Heart right ventricle (tissue), 16 donors: ENCODE data around the gene ANAPC5. TPM values are rescaled to one million over a fixed set of nuclear protein-coding genes. Genes with fewer than 3 reads are reported as not detected.

ENCODE experiments used
- ATAC-seq, 8 donors: fragments of 200-7000 bp; cut with Tn5 transposase; one replicate each; pipeline ENCODE4 v1.9.1; 2020; ENCODE audit warnings: mild to moderate bottlenecking in 8 of 8, moderate library complexity in 8 of 8, moderate number of reproducible peaks in 1 of 8
- DNase-seq, 2 donors: peaks; one replicate each; pipeline ENCODE4 v3.0.0-alpha.2; 2020
- H3K27ac ChIP-seq, 10 donors: fragments of 200-600 bp; sonication (generic) in 2 of 10; one replicate each; pipeline versions ENCODE4 v1.5.0 to v1.8.0; 2020 to 2022; ENCODE audit warnings: mild to moderate bottlenecking in 3 of 10
- H3K27me3 ChIP-seq, 7 donors: fragments of 200-600 bp; one replicate each; pipeline ENCODE4 v1.8.0; 2021 to 2022; ENCODE audit warnings: mild to moderate bottlenecking in 2 of 7
- H3K36me3 ChIP-seq, 9 donors: fragments of 200-600 bp; sonication (generic) in 1 of 9; one replicate each; pipeline versions ENCODE4 v1.5.0 to v1.8.0; 2020 to 2022; ENCODE audit warnings: mild to moderate bottlenecking in 2 of 9
- H3K4me1 ChIP-seq, 9 donors: fragments of 200-600 bp; sonication (generic) in 1 of 9; one replicate each; pipeline versions ENCODE4 v1.5.0 to v1.8.0; 2020 to 2022; ENCODE audit warnings: mild to moderate bottlenecking in 4 of 9
- H3K4me3 ChIP-seq, 10 donors: fragments of 200-600 bp; sonication (generic) in 2 of 10; one replicate each; pipeline versions ENCODE4 v1.5.0 to v1.8.0; 2020 to 2022; ENCODE audit warnings: mild to moderate bottlenecking in 7 of 10, moderate library complexity in 2 of 10
- H3K9me3 ChIP-seq, 11 donors: fragments of 200-600 bp in 10 of 11; sonication (generic) in 2 of 11; one replicate each; pipeline versions ENCODE4 v1.5.0 to v1.8.0; 2013 to 2022; ENCODE audit warnings: mild to moderate bottlenecking in 2 of 11, control low read depth in 1 of 11, moderate library complexity in 1 of 11
- WGBS, 2 donors: extraction: QIAGEN DNeasy Blood & Tissue Kit; methylation state at CpG; one replicate each; pipeline ENCODE4 v1.1.7; 2013; ENCODE audit warnings: inconsistent platforms in 1 of 2; 5-methylcytosine and 5-hydroxymethylcytosine counted together
- intact Hi-C, 10 donors: fragments of 100-400 bp; cut with DNase I; formaldehyde crosslinking; loops; one replicate each; pipeline versions ENCODE4 v1.11.1 to v1.14.2; 2022
- long read RNA-seq, 3 donors: library from polyadenylated mRNA; unstranded; transcript quantifications; one replicate each; pipeline ENCODE4 v2.0.0, GENCODE V29; 2020 to 2021
- polyA plus RNA-seq, 2 donors: library from polyadenylated mRNA; stranded (reverse); fragments of 200-250 nt; gene quantifications; one replicate each; pipeline ENCODE4 v1.2.3, GENCODE V29; 2013
- total RNA-seq, 10 donors: library from RNA; stranded (reverse); fragmentation: NEBNext Ultra II Directional in 3 of 10; extraction: Animal tissue kit (Norgen Biotek cat#: 25700) in 3 of 10; gene quantifications; one replicate each; pipeline versions ENCODE4 v1.2.1 to v1.2.4, GENCODE V29; 2021 to 2023
- TF ChIP-seq, protein P1 (sequence below), 9 donors: fragments of 200-600 bp; sonication (generic) in 2 of 9; IDR thresholded peaks; one replicate each; pipeline versions ENCODE4 v1.5.0 to v1.8.0; 2021 to 2022; ENCODE audit warnings: antibody characterized with exemption in 9 of 9, mild to moderate bottlenecking in 5 of 9, moderate library complexity in 1 of 9
- donor health status: Arrhythmogenic right ventricular cardiomyopathy.
- donor health status: ischemic (EF 13 %, LVEDD 7.1; RV severe dilation, severe dysfunction).
- donor health status: healthy with polysubstance abuse.
- donor health status: DM: no; HTN: yes; CAD: no.
- donor health status: DM: no; HTN: no; CAD: no.
- donor health status: ischemic (EF 25% LVEDD 6.9; RV normal size, moderate dysfunction).
- donor health status: ischemic (EF 25% LVEDD 5.7; RV mildly dilated, moderate dysfunction).
- donor health status: healthy.
- donor health status: DM: yes; HTN: yes; CAD: no.
- donor health status: Ischemic cardiomyopathy.
- donor health status: ischemic (EF 35%, LVEDD 5.7; RV mildly dilated, moderate dysfunction).
- donor health status: nonischemic (EF 11% LVEDD 7.7; RV severe dilation, severe dysfunction).
- donor health status: DM: yes; HTN: yes; CAD: no.
- donor health status: PGD.
- donor health status: ischemic (EF 29% LVEDD 5.4; RV normal size, mild dysfunction).
- donor health status: nonischemic (EF 23%, LVEDD 6.1; RV moderate dilation, normal function).

Gene ANAPC5, protein sequence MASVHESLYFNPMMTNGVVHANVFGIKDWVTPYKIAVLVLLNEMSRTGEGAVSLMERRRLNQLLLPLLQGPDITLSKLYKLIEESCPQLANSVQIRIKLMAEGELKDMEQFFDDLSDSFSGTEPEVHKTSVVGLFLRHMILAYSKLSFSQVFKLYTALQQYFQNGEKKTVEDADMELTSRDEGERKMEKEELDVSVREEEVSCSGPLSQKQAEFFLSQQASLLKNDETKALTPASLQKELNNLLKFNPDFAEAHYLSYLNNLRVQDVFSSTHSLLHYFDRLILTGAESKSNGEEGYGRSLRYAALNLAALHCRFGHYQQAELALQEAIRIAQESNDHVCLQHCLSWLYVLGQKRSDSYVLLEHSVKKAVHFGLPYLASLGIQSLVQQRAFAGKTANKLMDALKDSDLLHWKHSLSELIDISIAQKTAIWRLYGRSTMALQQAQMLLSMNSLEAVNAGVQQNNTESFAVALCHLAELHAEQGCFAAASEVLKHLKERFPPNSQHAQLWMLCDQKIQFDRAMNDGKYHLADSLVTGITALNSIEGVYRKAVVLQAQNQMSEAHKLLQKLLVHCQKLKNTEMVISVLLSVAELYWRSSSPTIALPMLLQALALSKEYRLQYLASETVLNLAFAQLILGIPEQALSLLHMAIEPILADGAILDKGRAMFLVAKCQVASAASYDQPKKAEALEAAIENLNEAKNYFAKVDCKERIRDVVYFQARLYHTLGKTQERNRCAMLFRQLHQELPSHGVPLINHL
- 10 to 100 TPM; 50.2 to 68.8 (median 55.8) TPM for total RNA-seq
- polyA plus RNA-seq: 10 to 100 TPM; 78.7 to 82.4 TPM
- long read RNA-seq, donor 1, transcript ANAPC5-218 (17 exons, 2,400 nt): minor isoform, 21 of 133 reads
- long read RNA-seq, donor 1, transcript ANAPC5-201 (17 exons, 2,513 nt): major isoform, 80 of 133 reads
- long read RNA-seq, donor 1, partial matches to known transcripts: 23 of 133 reads
- long read RNA-seq, donor 1, other reads (novel, unspliced or antisense): 8 of 133 reads
- long read RNA-seq, donor 2, transcript ANAPC5-218 (17 exons, 2,400 nt): minor isoform, 21 of 133 reads
- long read RNA-seq, donor 2, transcript ANAPC5-201 (17 exons, 2,513 nt): major isoform, 84 of 133 reads
- long read RNA-seq, donor 2, partial matches to known transcripts: 13 of 133 reads
- long read RNA-seq, donor 2, other reads (novel, unspliced or antisense): 14 of 133 reads
- long read RNA-seq, donor 3, transcript ANAPC5-201 (17 exons, 2,513 nt): major isoform, 195 of 298 reads
- long read RNA-seq, donor 3, transcript ANAPC5-218 (17 exons, 2,400 nt): minor isoform, 49 of 298 reads
- long read RNA-seq, donor 3, partial matches to known transcripts: 40 of 298 reads
- long read RNA-seq, donor 3, other reads (novel, unspliced or antisense): 12 of 298 reads

DNA sequence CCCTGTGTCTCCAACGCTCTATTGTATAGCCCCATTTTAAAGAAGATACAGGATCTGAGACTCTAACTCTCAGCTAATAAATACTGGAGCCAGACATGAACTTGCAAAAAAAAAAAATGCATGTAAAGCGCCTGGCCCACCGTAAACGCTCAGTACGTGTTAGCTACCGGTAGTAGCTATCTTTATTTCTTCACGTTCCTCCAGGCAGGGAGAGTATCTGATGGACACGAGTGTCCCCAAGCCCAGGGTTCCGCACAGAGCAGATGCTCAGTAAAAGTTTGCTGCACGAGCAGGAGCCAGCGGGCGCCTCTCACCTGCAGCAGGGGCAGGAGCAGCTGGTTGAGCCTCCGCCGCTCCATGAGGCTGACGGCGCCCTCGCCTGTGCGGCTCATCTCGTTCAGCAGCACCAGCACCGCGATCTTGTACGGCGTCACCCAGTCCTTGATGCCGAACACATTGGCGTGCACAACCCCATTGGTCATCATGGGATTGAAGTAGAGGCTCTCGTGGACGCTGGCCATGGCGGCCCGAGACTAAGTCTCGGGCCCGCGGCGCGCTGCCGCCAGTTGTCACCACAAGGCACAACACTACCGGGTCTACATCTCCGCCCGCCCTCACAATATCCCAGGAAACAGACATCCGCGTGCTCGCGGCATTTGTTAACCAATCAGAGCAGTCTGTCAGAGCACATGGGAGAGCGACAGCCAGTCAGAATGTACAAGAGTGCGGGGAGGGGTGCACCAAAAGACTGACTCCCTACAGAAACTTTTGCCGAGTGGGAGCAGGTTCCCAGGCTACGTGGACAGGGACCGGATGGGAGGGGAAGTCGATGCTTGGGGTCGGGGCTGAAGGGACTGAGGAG lies at the start of gene ANAPC5:
Gene ANAPC5 (minus strand): TSS at position 592 of the 862 bp plus-strand sequence. CDS start 71 bp downstream, at position 521.
- ATAC-seq: peak; percentile 100
- peak within 1 kb of the TSS; percentile 72 to 99 (median 92) for H3K4me3 ChIP-seq
- TF ChIP-seq, protein P1, sequence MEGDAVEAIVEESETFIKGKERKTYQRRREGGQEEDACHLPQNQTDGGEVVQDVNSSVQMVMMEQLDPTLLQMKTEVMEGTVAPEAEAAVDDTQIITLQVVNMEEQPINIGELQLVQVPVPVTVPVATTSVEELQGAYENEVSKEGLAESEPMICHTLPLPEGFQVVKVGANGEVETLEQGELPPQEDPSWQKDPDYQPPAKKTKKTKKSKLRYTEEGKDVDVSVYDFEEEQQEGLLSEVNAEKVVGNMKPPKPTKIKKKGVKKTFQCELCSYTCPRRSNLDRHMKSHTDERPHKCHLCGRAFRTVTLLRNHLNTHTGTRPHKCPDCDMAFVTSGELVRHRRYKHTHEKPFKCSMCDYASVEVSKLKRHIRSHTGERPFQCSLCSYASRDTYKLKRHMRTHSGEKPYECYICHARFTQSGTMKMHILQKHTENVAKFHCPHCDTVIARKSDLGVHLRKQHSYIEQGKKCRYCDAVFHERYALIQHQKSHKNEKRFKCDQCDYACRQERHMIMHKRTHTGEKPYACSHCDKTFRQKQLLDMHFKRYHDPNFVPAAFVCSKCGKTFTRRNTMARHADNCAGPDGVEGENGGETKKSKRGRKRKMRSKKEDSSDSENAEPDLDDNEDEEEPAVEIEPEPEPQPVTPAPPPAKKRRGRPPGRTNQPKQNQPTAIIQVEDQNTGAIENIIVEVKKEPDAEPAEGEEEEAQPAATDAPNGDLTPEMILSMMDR (IDR thresholded peaks at IDR 0.05): peak in 3 of 9 donors; percentile 5 to 21 (median 13)
- 0 to 1% methylated on average over 49 of the region's 49 CpGs for WGBS, 2 donors
- intact Hi-C loops: loop anchor here in 6 of 10 donors (2.0 to 5.0 kb wide), 5 partner anchors 45 to 90 kb away; partner anchors contain the start of gene RNF34 (in 4 of the 6)
- H3K27me3 ChIP-seq: no peaks in the 10 kb centered on the region
- H3K9me3 ChIP-seq: no peaks in the 10 kb centered on the region
- H3K36me3 ChIP-seq: peaks cover 0 to 17% (median 5%) of the 10 kb centered on the region in 9 donors
- peaks cover 0 to 34% (median 23%) of the 10 kb centered on the region in 9 donors for H3K4me1 ChIP-seq
- H3K27ac ChIP-seq: peak within 1 kb of the TSS in 9 of 10 donors; percentile 65 to 89 (median 86)
- DNase-seq: peak; percentile 87 to 96

DNA sequence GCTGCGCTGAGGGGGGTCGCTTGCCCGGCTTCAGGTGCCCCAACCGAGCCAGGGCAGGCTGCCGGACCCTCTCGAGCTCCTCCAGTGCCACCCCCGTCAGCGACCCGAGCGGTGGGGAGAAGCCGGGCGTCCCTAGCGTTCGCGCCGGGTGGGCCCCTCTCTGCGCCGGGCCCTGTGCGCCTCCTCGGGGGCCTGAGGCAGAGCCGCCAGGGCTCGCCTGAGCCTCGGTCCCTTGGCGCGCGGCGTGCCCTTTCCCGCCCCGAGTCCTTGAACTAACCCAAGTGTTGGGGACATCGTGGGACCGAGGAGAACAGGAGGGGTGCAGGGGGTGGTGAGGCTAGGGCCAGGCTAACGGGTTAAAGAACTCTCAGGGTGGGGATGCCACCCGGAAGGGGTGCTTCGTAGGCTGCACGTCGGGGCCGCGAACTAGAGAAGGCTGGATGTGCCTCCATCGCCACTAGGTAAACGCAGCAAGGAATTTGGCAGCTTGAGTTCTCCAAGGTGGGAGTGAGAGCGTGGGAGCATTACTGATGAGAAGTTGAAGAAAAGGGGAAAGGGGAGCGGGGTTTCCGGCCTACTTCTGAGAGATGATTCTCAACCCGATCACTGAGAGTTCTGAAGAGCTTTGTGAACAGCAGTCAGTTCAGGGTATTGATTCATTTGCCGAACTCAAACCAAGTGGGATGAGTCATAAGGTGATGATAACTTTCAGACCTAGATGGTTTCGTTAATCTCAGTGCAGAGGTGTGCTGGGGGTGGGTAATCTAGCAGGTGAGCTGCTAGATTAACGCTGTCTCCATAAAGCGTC lies 48.3 kb upstream of the ANAPC5 start:
- H3K36me3 ChIP-seq: peaks cover 0 to 23% (median 0%) of the 10 kb centered on the region in 9 donors
- H3K27me3 ChIP-seq: no peaks in the 10 kb centered on the region
- TF ChIP-seq, protein P1 (IDR thresholded peaks at IDR 0.05): peak in 2 of 9 donors; percentile 8 to 9
- WGBS, 2 donors: 1 to 2% methylated on average over 48 of the region's 48 CpGs
- DNase-seq (peak; percentile 12 to 44), ATAC-seq (peak; percentile 50 to 86 (median 60))
- intact Hi-C loops: loop anchor here in 4 of 10 donors (2.0 to 5.0 kb wide), 2 partner anchors 48 kb away; partner anchors contain the start of gene ANAPC5 (in 4 of the 4)
- H3K9me3 ChIP-seq: no peaks in the 10 kb centered on the region
- H3K4me3 ChIP-seq: peak overlapping the region; percentile 81 to 99 (median 94)
- peaks cover 5 to 42% (median 25%) of the 10 kb centered on the region in 9 donors for H3K4me1 ChIP-seq
- H3K27ac ChIP-seq: peak overlapping the region; percentile 68 to 96 (median 92)
